BJ (cell line): ENCODE data around the gene NEURL2. TPM values are rescaled to one million over a fixed set of nuclear protein-coding genes. Genes with fewer than 3 reads are reported as not detected.

Source experiments
- CTCF ChIA-PET: fragments of 350-600 bp; formaldehyde crosslinking; extraction: SDS; loops from one replicate; lab custom pipeline; 2021; ENCODE audit warnings: antibody characterized with exemption, inconsistent platforms; lab: Yijun Ruan, JAX
- POLR2A ChIA-PET: fragments of 300-600 bp; sonication (Branson Sonifier 250); formaldehyde crosslinking; extraction: SDS; loops from one replicate; lab custom pipeline; 2021; ENCODE audit warnings: antibody characterized with exemption; lab: Charles Lee
- DNase-seq: peaks from one replicate; pipeline ENCODE4 v3.0.0-alpha.2; 2011; ENCODE audit warnings: low read depth
- H3K27me3 ChIP-seq: 2 replicates; pipeline ENCODE4 v1.6.0; 2011; ENCODE audit warnings: low read length; ENCODE audit not compliant: control insufficient read depth, insufficient read depth
- H3K36me3 ChIP-seq: 2 replicates; pipeline ENCODE4 v1.5.1; 2011; ENCODE audit warnings: low read length; ENCODE audit not compliant: control insufficient read depth, insufficient read depth
- H3K4me3 ChIP-seq: 2 replicates; pipeline ENCODE4 v1.5.1; 2011; ENCODE audit warnings: low read depth, mild to moderate bottlenecking, control low read depth, low read length
- CTCF ChIP-seq: IDR thresholded peaks from 2 replicates; pipeline ENCODE4 v1.5.1; 2011; ENCODE audit warnings: low read depth, mild to moderate bottlenecking, control low read depth, inconsistent platforms, low read length, moderate library complexity; ENCODE audit not compliant: insufficient read depth
- polyA minus RNA-seq: library from RNA; depleted of rRNA, polyadenylated mRNA; stranded (reverse); fragments of >200 nt; gene quantifications from 2 replicates; pipeline ENCODE4 v1.2.3, GENCODE V29; 2011; rRNA and poly(A)+ RNA removed
- polyA plus RNA-seq: library from polyadenylated mRNA; depleted of rRNA; stranded (reverse); fragments of >200 nt; gene quantifications from 2 replicates; pipeline ENCODE4 v1.2.3, GENCODE V29; 2011; rRNA removed

The NEURL2 gene
- 2.1 and 4.3 TPM in 2 replicates for polyA plus RNA-seq
- polyA minus RNA-seq, result 1.1 and 4.6 TPM in 2 replicates

DNA sequence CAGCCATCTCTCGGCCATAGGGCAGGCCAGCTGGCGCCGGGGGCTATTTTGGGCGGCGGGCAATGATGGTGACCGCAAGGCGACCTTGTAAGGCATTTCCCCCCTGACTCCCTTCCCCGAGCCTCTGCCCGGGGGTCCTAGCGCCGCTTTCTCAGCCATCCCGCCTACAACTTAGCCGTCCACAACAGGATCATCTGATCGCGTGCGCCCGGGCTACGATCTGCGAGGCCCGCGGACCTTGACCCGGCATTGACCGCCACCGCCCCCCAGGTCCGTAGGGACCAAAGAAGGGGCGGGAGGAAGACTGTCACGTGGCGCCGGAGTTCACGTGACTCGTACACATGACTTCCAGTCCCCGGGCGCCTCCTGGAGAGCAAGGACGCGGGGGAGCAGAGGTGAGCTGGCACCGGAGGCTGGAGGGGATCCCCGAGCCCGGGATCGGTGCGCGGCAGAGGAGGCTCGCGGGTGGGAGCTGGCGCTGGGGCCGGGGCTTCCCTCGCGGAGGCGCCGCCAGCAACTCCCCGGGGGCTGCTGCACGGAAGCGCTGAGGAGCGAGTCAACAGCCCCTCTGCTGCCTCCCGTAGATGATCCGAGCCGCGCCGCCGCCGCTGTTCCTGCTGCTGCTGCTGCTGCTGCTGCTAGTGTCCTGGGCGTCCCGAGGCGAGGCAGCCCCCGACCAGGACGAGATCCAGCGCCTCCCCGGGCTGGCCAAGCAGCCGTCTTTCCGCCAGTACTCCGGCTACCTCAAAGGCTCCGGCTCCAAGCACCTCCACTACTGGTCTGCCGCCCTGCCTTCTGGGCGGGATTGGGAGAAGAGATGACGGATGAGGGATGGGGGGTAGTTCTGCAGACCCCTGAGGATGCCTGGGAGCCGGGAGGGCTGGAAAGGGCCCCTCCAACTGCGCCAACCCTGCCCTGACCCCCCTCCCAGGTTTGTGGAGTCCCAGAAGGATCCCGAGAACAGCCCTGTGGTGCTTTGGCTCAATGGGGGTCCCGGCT lies at the start of gene NEURL2, which contains the start of gene CTSA:
TSS of gene NEURL2 (minus strand) at position 224 of the 999 bp plus-strand sequence. CDS start at position 7, 217 bp downstream.
TSS of gene CTSA (plus strand) at position 351 of the 999 bp plus-strand sequence. CDS start at position 585, 234 bp downstream.
- Histone ChIP-seq H3K27me3 (no peaks in the 10 kb centered on the region), H3K36me3 (peaks cover 10% of the 10 kb centered on the region), H3K4me3 (peak within 1 kb of the TSS; percentile 77)
- DNase-seq, result no peak
- 0 out of 2 replicates have a peak, but pooled peaks have one; percentile 1 for TF ChIP-seq CTCF
- ChIA-PET CTCF (interaction anchor here (1.0 to 3.4 kb wide), 11 partner anchors 8 to 92 kb away, joined by 3 to 15 read pairs (median 7); partner anchors contain the start of gene ZSWIM1), POLR2A (interaction anchor here (0.7 kb wide), 1 partner anchor 8 kb away, joined by 3 read pairs; no protein-coding TSS in a partner anchor)

DNA sequence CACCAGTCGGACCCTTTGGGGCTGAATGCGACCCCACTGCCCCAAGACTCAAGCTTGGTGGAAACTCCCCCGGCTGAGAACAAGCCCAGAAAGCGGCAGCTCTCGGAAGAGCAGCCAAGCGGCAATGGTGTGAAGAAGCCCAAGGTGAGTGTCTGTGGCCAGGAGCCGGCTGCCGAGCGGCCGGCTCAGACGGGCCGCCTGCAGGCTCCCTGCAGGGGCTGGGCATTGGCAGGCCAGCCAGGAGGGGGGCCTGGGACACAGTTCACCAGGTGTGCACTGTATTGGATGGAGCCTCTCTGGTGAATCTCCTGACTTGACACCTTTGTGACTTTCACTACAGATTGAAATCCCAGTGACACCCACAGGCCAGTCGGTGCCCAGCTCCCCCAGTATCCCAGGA lies 49.5 kb upstream of the NEURL2 start:
- no peak for TF ChIP-seq CTCF
- Histone ChIP-seq H3K4me3 (no peak overlapping the region), H3K27me3 (no peaks in the 10 kb centered on the region), H3K36me3 (peaks cover 45% of the 10 kb centered on the region)
- no peak for DNase-seq
- CTCF ChIA-PET, result interaction anchor here (2.2 kb wide), 1 partner anchor 30 kb away, joined by 4 read pairs; no protein-coding TSS in a partner anchor
- POLR2A ChIA-PET, result no interaction called here

- no peak for TF ChIP-seq CTCF
- Histone ChIP-seq H3K4me3 (no peak overlapping the region), H3K36me3 (peaks cover 44% of the 10 kb centered on the region), H3K27me3 (no peaks in the 10 kb centered on the region)
- DNase-seq, result no peak
- CTCF ChIA-PET, result no interaction called here
- POLR2A ChIA-PET, result no interaction called here
Observed at GRCh38 chr20:45940053-45940452, 49.0 kb upstream of the NEURL2 start.

DNA sequence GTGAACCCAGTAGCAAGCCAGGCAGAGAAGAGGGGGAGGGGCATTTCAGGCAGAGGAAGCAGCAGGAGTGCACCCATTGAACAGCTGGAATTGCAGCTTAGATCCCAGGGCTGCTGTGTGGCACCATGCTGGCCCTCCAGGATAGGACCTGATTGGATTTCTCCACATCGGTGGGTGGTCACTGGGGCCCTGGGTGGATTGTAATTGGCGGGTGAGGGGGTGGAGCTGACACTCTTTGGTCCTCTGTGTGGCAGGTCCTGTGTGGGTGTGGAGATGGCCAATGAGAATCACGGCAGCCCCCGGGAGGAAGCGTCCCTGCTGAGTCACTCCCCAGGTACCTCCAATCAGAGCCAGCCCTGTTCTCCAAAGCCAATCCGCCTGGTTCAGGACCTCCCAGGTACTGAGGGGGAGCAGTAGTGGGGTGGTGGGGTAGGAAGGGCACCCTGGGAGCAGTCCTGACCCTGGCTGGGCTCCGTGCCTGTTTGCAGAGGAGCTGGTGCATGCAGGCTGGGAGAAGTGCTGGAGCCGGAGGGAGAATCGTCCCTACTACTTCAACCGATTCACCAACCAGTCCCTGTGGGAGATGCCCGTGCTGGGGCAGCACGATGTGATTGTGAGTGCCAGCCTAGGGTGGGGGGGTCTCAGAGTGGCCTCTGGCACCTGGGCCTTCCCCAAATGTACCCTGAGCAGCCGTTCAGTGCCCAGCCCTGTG lies 47.9 kb upstream of the NEURL2 start:
- TF ChIP-seq CTCF, result no peak
- no peaks in the 10 kb centered on the region for H3K27me3 ChIP-seq
- no peak overlapping the region for H3K4me3 ChIP-seq
- peaks cover 37% of the 10 kb centered on the region for H3K36me3 ChIP-seq
- DNase-seq, result no peak
- ChIA-PET CTCF (interaction anchor here (3.4 kb wide), 1 partner anchor 31 kb away, joined by 18 read pairs; no protein-coding TSS in a partner anchor), POLR2A (no interaction called here)
